LNCAP (cell line): Measurements from ENCODE around the gene OR2M2.

ENCODE experiments used
- CTCF ChIP-seq: fragments of 450-650 bp; IDR thresholded peaks from 2 replicates; pipeline ENCODE4 v1.5.1; 2017; ENCODE audit warnings: mild to moderate bottlenecking

The OR2M2 gene

GRCh38 chr1:248155927-248156326 lies 18.7 kb upstream of the OR2M2 start:
- TF ChIP-seq CTCF: no peak

GRCh38 chr1:248158758-248159157 lies 15.9 kb upstream of the OR2M2 start:
- no peak for TF ChIP-seq CTCF

- TF ChIP-seq CTCF: no peak
Observed at GRCh38 chr1:248164031-248164430, 10.6 kb upstream of the OR2M2 start.

DNA sequence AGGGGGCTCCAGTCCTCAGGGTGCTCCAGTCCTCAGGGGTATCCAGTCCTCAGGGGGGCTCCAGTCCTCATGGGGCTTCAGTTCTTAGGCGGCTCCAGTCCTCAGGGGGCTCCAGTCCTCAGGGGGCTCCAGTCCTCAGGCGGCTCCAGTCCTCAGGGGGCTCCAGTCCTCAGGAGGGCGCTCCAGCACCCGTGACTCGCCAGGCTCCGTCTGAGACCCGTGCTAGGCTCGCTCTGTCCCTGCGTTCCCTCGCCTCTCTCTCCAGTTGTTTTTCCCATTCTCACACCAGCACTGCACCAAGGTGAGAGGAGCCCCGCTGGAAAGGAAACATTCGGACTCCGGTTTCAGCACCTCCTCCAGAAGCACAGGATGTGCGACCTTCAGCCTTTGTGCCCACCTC lies 9.4 kb upstream of the OR2M2 start:
- no peak for TF ChIP-seq CTCF

GRCh38 chr1:248183996-248184395 lies 9.4 kb downstream of the OR2M2 start:
- TF ChIP-seq CTCF: no peak

GRCh38 chr1:248187363-248187762 lies 12.7 kb downstream of the OR2M2 start:
- TF ChIP-seq CTCF: no peak

DNA sequence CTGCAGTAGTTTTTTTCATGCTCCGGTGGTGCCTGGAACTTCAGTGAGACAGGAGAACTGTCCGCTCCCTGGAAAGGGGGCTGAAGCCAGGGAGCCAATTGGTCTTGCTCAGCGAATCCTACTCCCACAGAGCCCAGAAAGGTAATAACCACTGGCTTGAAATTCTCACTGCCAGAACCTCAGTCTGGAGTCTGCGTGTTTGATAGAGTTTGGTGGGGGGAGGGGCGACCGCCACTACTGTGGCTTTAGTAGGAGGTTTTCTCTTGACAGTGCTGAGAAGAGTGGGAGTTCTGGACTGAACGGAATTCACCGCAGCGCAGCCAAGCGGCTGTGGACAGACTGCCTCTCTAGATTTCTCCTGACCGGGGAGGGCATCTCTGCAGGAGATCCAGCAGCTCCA lies 14.4 kb downstream of the OR2M2 start:
- TF ChIP-seq CTCF: no peak

DNA sequence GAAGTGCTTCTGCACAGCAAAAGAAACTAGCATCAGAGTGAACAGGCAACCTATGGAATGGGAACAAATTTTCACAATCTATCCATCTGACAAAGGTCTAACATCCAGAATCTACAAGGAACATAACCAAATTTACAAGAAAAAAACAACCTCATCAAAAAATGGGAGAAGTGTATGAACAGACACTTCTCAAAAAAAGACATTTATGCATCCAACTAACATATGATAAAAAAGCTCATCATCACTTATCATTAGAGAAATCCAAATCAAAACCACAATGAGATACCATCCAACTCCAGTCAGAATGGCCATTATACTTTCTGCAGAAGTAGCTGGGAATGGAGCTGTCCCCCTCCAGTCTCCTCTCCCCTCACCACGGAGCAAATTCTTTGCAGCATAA lies 19.5 kb downstream of the OR2M2 start:
- no peak for TF ChIP-seq CTCF
